Measurements from ENCODE around the gene WNK1. TPM values are rescaled to one million over a fixed set of nuclear protein-coding genes. Genes with fewer than 3 reads are reported as not detected.
"Not testable (repeated sequence)": the region's sequence is repeated elsewhere in the genome, so short reads cannot be mapped to it uniquely, and the experiment has no call there.

The WNK1 gene
- total RNA-seq, 2 donors from 2014 or later, result 150 to 252 TPM

- Mint-ChIP-seq H3K9me3 (no peaks in the 10 kb centered on the region), H3K27ac (peak overlapping the region; percentile 31), H3K36me3 (ENCODE audit: low read depth) (no peaks in the 10 kb centered on the region), H3K4me1 (peaks cover 59% of the 10 kb centered on the region), H3K27me3 (no peaks in the 10 kb centered on the region), H3K4me3 (peak overlapping the region; percentile 58)
- ATAC-seq (replicated peaks), result peak; percentile 22
Measured at GRCh38 chr12:807041-807735, 54.8 kb downstream of the WNK1 start.

DNA sequence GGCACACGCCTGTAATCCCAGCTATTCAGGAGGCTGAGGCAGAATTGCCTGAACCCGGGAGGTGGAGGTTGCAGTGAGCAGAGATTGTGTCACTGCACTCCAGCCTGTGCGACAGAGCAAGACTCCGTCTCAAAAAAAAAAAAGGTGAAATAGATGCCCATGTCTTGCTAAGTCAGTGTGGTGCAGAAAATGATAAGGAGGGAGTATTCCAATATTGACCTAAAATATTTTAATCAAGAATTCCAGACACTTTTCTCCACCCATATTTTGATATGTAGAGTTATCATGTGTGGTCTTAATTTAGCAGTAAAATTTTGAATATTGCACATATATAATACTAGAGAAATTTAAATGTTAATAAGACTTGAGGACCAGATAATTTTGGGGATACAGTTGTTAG is 57.7 kb downstream of the WNK1 start:
- H3K27ac Mint-ChIP-seq, result peak overlapping the region; percentile 44
- H3K27me3 Mint-ChIP-seq, result no peaks in the 10 kb centered on the region
- H3K4me1 Mint-ChIP-seq, result peaks cover 50% of the 10 kb centered on the region
- ATAC-seq (replicated peaks), result no peak
- H3K4me3 Mint-ChIP-seq, result peak overlapping the region; percentile 50
- H3K9me3 Mint-ChIP-seq, result no peaks in the 10 kb centered on the region
- peaks cover 20% of the 10 kb centered on the region for H3K36me3 Mint-ChIP-seq (ENCODE audit: low read depth)

DNA sequence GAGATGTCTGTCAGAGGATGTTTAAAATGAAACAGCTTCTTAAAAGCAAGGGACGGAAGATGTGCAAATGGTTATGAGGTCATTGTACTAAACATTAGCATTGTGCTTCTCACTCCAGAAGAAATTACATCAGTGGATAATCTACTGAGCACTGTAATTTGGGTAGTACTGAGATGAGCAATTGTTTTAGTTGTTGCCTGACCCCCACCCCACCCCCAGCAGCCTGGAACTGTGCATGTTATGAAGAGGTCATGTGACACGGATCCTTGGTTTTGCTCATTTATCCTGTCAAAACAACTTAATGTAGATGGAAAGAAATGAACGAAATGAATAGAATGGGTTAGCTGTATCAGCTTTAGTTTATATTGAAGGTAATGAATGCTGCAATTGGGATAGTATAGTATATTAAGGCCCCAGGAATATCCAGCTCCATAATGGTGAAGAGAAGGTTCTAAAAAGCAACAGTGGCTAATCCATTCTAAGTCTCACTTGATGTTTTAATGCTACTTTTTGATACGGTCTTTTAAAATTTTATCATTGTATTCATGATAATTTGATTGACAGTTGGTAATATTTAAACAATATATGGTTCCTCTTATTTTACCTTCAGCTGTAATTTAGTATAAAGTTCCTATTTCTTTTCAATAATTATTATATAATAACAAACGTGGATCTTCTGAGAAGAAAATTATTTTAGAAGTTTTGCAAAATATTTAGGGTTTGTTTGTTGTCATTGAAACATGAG is 58.5 kb downstream of the WNK1 start:
- ATAC-seq (replicated peaks), result peak; percentile 96
- Mint-ChIP-seq H3K27ac (peak overlapping the region; percentile 44), H3K27me3 (no peaks in the 10 kb centered on the region), H3K4me3 (peak overlapping the region; percentile 50), H3K9me3 (no peaks in the 10 kb centered on the region), H3K36me3 (ENCODE audit: low read depth) (peaks cover 27% of the 10 kb centered on the region), H3K4me1 (peaks cover 47% of the 10 kb centered on the region)

DNA sequence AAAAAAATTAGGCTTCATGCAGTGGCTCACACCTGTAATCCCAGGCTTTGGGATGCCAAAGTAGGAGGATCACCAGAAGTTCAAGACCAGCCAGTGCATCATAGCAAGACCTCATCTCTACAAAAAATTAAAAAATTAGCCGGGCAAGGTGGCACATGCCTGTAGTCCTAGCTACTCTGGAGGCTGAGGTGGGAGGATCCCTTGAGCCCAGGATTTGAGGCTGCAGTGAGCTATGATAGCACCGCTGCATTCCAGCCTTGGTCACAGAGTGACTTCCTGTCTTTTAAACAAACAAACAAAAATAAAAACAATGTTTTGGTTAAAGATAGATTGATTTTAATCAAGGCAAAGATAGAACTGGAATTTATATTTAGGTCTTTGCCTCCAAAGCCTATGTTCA is 60.6 kb downstream of the WNK1 start:
- peaks cover 42% of the 10 kb centered on the region for H3K4me1 Mint-ChIP-seq
- peaks cover 46% of the 10 kb centered on the region for H3K36me3 Mint-ChIP-seq (ENCODE audit: low read depth)
- peak overlapping the region; percentile 28 for H3K27ac Mint-ChIP-seq
- peak overlapping the region; percentile 14 for H3K4me3 Mint-ChIP-seq
- no peaks in the 10 kb centered on the region for H3K27me3 Mint-ChIP-seq
- no peaks in the 10 kb centered on the region for H3K9me3 Mint-ChIP-seq
- ATAC-seq (replicated peaks), result no peak

DNA sequence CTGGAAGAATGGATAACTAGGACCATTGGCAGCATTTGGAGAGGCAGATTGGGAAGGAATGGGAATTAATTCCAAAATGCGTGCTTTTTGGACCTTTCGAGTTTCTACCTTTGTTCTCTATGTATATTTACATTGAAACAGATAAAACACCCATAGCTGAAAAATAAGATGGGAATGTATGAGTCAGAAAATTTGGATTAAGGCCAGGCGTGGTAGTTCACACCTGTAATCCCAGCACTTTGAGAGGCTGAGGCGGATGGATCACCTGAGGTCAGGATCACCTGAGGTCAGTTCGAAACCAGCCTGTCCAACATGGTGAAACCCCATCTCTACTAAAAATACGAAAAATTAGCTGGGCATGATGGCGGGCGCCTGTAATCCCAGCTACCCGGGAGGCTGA is 65.1 kb downstream of the WNK1 start:
- not testable (repeated sequence) for H3K9me3 Mint-ChIP-seq; H3K4me3 Mint-ChIP-seq; ATAC-seq (replicated peaks); H3K27me3 Mint-ChIP-seq
- Mint-ChIP-seq H3K4me1 (peaks cover 28% of the 10 kb centered on the region), H3K27ac (peak overlapping the region; percentile 67), H3K36me3 (ENCODE audit: low read depth) (peaks cover 75% of the 10 kb centered on the region)

DNA sequence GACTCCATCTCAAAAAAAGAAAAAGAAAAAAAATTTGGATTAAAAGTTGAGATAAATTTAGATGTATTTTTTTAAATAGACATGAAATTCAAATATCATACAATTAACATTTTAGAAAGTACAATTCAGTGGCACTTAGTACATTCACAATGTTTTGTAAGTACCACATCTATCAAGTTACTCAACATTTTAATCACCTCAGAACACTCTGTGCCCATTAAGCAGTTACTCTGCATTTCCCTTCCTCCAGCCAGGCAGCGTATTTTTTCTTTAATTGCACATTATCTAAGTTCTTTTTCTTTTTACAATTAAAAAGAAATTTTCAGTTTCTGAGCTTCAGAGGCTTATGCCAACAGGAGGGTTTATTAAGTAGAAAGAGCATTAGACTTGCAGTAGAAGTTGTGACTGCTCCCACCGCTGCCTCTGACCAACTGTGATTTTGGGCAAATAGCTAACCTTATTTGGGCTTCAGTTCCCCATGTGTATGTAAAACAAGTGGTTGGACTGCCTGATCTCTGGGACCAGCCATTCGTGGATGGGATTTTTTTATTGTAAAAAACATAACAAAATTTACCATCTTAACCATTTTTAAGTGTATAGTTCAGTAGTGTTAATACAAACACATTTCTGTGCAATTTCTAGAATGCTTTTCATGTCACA is 65.7 kb downstream of the WNK1 start:
- Mint-ChIP-seq H3K36me3 (ENCODE audit: low read depth) (peaks cover 82% of the 10 kb centered on the region), H3K9me3 (no peaks in the 10 kb centered on the region), H3K4me3 (no peak overlapping the region), H3K27ac (no peak overlapping the region), H3K4me1 (peaks cover 32% of the 10 kb centered on the region), H3K27me3 (no peaks in the 10 kb centered on the region)
- no peak for ATAC-seq (replicated peaks)

DNA sequence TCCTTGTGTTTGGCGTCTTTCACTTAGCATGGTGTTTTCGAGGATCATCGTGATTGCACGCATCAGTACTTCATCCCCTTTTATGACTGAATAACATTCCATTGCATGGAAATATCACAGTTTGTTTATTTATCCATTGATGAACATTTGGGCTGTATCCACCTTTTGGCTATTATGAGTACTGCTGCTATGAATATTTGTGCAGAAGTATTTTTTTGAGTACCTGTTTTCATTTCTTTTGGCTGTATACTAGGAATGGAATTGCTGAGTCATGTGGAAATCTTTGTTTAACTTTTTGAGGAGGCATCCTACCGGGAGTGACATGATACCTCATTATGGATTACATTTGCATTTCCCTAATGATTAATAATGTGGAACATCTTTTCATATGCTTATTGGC is 66.4 kb downstream of the WNK1 start:
- ATAC-seq (replicated peaks), result no peak
- Mint-ChIP-seq H3K27ac (peak overlapping the region; percentile 10), H3K4me3 (no peak overlapping the region), H3K9me3 (peaks cover 3% of the 10 kb centered on the region), H3K36me3 (ENCODE audit: low read depth) (peaks cover 81% of the 10 kb centered on the region), H3K4me1 (peaks cover 31% of the 10 kb centered on the region), H3K27me3 (no peaks in the 10 kb centered on the region)

DNA sequence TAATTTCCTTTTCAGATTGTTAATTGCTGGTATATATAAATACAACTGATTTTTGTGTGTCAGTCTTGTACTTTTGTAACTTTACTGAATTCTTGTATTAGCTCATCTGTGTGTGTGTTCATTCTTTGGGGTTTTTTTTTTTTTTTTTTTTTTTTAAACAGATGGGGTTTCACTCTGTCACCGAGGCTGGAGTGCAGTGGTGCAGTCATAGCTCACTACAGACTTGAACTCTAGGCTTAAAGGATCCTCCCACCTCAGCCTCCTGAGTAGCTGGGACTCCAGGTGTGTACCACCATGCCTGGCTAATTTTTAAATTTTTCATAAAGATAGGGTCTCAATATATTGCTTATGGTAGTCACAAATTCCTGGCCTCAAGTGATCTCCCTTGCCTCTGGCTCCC is 68.0 kb downstream of the WNK1 start:
- Mint-ChIP-seq H3K4me3 (peak overlapping the region; percentile 20), H3K4me1 (peaks cover 31% of the 10 kb centered on the region), H3K36me3 (ENCODE audit: low read depth) (peaks cover 77% of the 10 kb centered on the region), H3K27me3 (no peaks in the 10 kb centered on the region), H3K9me3 (peaks cover 3% of the 10 kb centered on the region), H3K27ac (peak overlapping the region; percentile 47)
- peak; percentile 86 for ATAC-seq (replicated peaks)

DNA sequence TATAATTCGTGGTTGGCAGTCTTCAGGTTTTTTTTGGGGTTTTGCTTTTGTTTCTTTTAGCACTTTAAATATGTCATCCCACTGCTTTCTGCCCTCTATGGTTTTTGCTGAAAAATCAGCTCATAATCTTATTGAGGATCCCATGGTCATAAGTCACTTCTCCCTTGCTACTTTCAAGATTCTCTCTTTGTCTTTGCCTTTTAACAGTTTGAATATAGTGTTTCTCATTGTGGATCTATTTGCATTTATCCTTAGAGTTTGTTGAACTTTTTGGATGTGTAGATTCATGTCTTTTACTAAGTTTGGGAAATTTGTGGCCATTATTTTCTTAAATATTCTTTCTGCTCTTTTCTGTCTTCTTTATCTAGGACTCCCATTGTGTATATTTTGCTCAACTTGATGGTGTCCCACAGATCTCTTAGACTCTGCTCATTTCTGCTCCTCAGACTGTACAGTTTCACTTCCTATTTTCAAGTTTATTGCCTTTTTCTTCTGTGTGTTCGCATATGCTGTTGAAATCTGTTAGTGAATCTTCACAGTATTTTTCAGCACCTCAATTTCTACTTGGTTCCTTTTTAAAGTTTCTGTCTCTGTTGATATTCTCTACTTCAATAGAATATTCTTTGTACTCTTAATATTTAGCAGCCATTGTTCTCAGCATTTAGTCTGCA is 70.8 kb downstream of the WNK1 start:
- Mint-ChIP-seq H3K4me1 (peaks cover 19% of the 10 kb centered on the region), H3K9me3 (peaks cover 3% of the 10 kb centered on the region), H3K4me3 (peak overlapping the region; percentile 36), H3K27ac (peak overlapping the region; percentile 48), H3K36me3 (ENCODE audit: low read depth) (peaks cover 70% of the 10 kb centered on the region), H3K27me3 (no peaks in the 10 kb centered on the region)
- no peak for ATAC-seq (replicated peaks)

GRCh38 chr12:826331-826730 is 74.0 kb downstream of the WNK1 start:
- H3K27me3 Mint-ChIP-seq, result no peaks in the 10 kb centered on the region
- peaks cover 75% of the 10 kb centered on the region for H3K36me3 Mint-ChIP-seq (ENCODE audit: low read depth)
- H3K9me3 Mint-ChIP-seq, result peaks cover 3% of the 10 kb centered on the region
- ATAC-seq (replicated peaks), result no peak
- H3K4me3 Mint-ChIP-seq, result no peak overlapping the region
- peaks cover 19% of the 10 kb centered on the region for H3K4me1 Mint-ChIP-seq
- H3K27ac Mint-ChIP-seq, result no peak overlapping the region

GRCh38 chr12:828726-829395 is 76.5 kb downstream of the WNK1 start:
- Mint-ChIP-seq H3K4me1 (peaks cover 7% of the 10 kb centered on the region), H3K4me3 (no peak overlapping the region), H3K27ac (no peak overlapping the region), H3K36me3 (ENCODE audit: low read depth) (peaks cover 84% of the 10 kb centered on the region), H3K27me3 (no peaks in the 10 kb centered on the region), H3K9me3 (no peaks in the 10 kb centered on the region)
- ATAC-seq (replicated peaks), result no peak

DNA sequence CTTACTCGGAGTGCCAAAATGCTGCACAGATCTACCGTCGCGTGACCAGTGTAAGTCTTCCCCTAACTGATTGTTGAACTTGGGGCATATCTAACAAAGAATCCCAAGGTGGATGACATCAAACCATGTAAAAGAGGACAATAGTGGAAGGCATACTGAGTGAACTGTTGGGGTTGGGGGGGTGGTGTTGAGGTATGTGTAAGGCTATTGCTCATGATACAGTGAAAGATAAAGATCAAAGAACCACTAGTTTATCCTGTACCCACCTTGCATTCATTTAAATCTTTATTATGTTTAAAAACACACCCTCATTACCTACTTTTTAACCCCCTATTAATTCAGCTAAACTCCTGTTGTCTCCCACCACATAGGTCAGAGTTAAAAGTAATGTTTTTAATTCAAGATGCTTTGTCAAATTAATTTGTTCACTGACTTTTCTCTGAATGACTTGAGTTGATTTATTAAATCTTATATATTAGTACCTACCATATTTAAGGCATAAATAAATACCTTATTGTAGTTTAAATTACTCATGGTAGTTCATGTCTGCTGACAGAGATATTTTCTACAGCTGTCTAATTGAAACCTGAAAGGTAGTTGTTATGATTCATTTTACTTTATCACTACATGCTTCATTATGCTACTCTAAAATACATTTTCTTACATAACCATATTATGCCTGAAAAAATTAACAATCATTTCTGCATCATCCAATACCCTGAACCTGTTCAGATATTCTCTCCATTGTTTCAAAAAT is 77.9 kb downstream of the WNK1 start:
- no peak for ATAC-seq (replicated peaks)
- H3K27ac Mint-ChIP-seq, result peak overlapping the region; percentile 41
- H3K27me3 Mint-ChIP-seq, result no peaks in the 10 kb centered on the region
- H3K4me1 Mint-ChIP-seq, result peaks cover 14% of the 10 kb centered on the region
- H3K9me3 Mint-ChIP-seq, result no peaks in the 10 kb centered on the region
- H3K4me3 Mint-ChIP-seq, result no peak overlapping the region
- H3K36me3 Mint-ChIP-seq (ENCODE audit: low read depth), result peaks cover 84% of the 10 kb centered on the region

DNA sequence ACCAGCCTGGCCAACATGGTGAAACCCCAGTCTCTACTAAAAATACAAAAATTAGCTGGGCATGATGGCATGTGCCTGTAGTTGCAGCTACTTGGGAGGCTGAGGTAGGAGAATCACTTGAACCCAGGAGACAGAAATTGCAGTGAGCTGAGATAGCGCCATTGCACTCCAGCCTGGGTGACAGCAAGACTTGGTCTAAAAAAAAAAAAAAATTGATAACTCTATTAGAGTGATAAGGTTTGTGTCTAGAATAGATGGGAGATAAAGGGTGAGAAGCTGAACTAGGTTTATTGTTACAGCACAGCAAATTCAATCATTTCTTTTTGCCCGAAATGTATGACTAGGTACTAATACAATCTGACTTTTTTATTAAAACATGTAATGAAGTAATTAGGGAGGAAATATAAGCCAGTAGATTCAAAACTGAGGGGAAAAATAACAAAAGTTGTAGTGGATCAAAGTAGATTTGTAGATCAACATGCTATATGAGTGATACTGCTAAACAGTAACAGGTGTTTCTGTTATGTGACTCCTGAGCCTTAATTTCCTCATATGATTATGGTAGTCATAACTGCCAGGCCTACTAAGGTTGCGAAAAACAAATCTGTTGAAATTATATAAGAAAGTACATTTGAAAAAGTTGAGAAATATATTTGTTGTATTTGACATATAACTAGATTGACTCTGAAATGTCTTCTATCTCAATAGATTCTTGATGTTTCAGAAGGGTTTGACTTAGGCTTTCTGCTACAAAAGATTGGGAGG is 83.6 kb downstream of the WNK1 start:
- H3K27me3 Mint-ChIP-seq, result no peaks in the 10 kb centered on the region
- H3K4me3 Mint-ChIP-seq, result no peak overlapping the region
- no peak overlapping the region for H3K27ac Mint-ChIP-seq
- no peaks in the 10 kb centered on the region for H3K9me3 Mint-ChIP-seq
- ATAC-seq (replicated peaks), result no peak
- peaks cover 15% of the 10 kb centered on the region for H3K4me1 Mint-ChIP-seq
- peaks cover 61% of the 10 kb centered on the region for H3K36me3 Mint-ChIP-seq (ENCODE audit: low read depth)

Data from activated T-helper 17 cell treated with anti-CD3 and anti-CD28 coated beads, Interleukin-2, amount 50 U/mL, for 72 hours (primary cell).